Osteocyte (in vitro differentiated cells): ENCODE data around the gene ANKRD33. TPM values are rescaled to one million over a fixed set of nuclear protein-coding genes. Genes with fewer than 3 reads are reported as not detected.

ENCODE experiments used
- DNase-seq: peaks from one replicate; pipeline ENCODE4 v3.0.0; 2021; ENCODE audit warnings: mixed read lengths; ENCODE audit not compliant: unreplicated experiment; ENCODE audit errors: extremely low spot score
- H3K27ac Mint-ChIP-seq: one replicate; pipeline ENCODE4 v1.8.0; 2021; ENCODE audit warnings: mild to moderate bottlenecking, mixed read lengths; ENCODE audit not compliant: unreplicated experiment
- H3K27me3 Mint-ChIP-seq: one replicate; pipeline ENCODE4 v1.8.0; 2021; ENCODE audit warnings: mixed read lengths; ENCODE audit not compliant: unreplicated experiment
- H3K36me3 Mint-ChIP-seq: one replicate; pipeline ENCODE4 v1.8.0; 2021; ENCODE audit warnings: mixed read lengths; ENCODE audit not compliant: unreplicated experiment
- H3K4me1 Mint-ChIP-seq: one replicate; pipeline ENCODE4 v1.8.0; 2021; ENCODE audit warnings: mixed read lengths; ENCODE audit not compliant: unreplicated experiment
- H3K4me3 Mint-ChIP-seq: one replicate; pipeline ENCODE4 v1.8.0; 2021; ENCODE audit warnings: mild to moderate bottlenecking, moderate library complexity, mixed read lengths; ENCODE audit not compliant: unreplicated experiment
- H3K9me3 Mint-ChIP-seq: one replicate; pipeline ENCODE4 v1.8.0; 2021; ENCODE audit warnings: mixed read lengths; ENCODE audit not compliant: unreplicated experiment
- CTCF ChIP-seq: fragments of 200-600 bp; sonication (generic); IDR thresholded peaks from 2 replicates; pipeline ENCODE4 v1.5.0; 2021; ENCODE audit warnings: antibody characterized with exemption, mild to moderate bottlenecking, moderate library complexity
- total RNA-seq: library from RNA; stranded (reverse); gene quantifications from 2 replicates; pipeline ENCODE4 v1.2.1, GENCODE V29; 2021

Gene ANKRD33
- total RNA-seq, 1 donor from 2014 or later, result not detected

GRCh38 chr12:51850965-51851299 lies 37.0 kb upstream of the ANKRD33 start:
- H3K9me3 Mint-ChIP-seq, result no peaks in the 10 kb centered on the region
- H3K4me3 Mint-ChIP-seq, result no peak overlapping the region

GRCh38 chr12:51851413-51852124 lies 36.3 kb upstream of the ANKRD33 start:
- DNase-seq, result no peak
- H3K4me1 Mint-ChIP-seq, result peaks cover 22% of the 10 kb centered on the region
- no peaks in the 10 kb centered on the region for H3K9me3 Mint-ChIP-seq
- no peaks in the 10 kb centered on the region for H3K36me3 Mint-ChIP-seq
- no peak overlapping the region for H3K27ac Mint-ChIP-seq
- H3K4me3 Mint-ChIP-seq, result no peak overlapping the region
- TF ChIP-seq CTCF, result no peak
- H3K27me3 Mint-ChIP-seq, result peaks cover 25% of the 10 kb centered on the region

More at GRCh38 chr12:51850965-51851299, 37.0 kb upstream of the ANKRD33 start:
- DNase-seq, result no peak
- Mint-ChIP-seq H3K4me1 (peaks cover 16% of the 10 kb centered on the region), H3K27ac (no peak overlapping the region), H3K36me3 (no peaks in the 10 kb centered on the region), H3K27me3 (peaks cover 24% of the 10 kb centered on the region)
- no peak for TF ChIP-seq CTCF

- no peak overlapping the region for H3K27ac Mint-ChIP-seq
Measured at GRCh38 chr12:51852404-51853137, 35.3 kb upstream of the ANKRD33 start.

GRCh38 chr12:51855586-51856428 lies 32.1 kb upstream of the ANKRD33 start:
- H3K36me3 Mint-ChIP-seq, result no peaks in the 10 kb centered on the region

More at GRCh38 chr12:51852404-51853137, 35.3 kb upstream of the ANKRD33 start:
- peaks cover 19% of the 10 kb centered on the region for H3K4me1 Mint-ChIP-seq
- peaks cover 30% of the 10 kb centered on the region for H3K27me3 Mint-ChIP-seq
- no peak for DNase-seq
- no peak overlapping the region for H3K4me3 Mint-ChIP-seq
- no peaks in the 10 kb centered on the region for H3K36me3 Mint-ChIP-seq
- no peaks in the 10 kb centered on the region for H3K9me3 Mint-ChIP-seq
- no peak for TF ChIP-seq CTCF

More at GRCh38 chr12:51855586-51856428, 32.1 kb upstream of the ANKRD33 start:
- H3K4me3 Mint-ChIP-seq, result peak overlapping the region; percentile 43
- H3K27ac Mint-ChIP-seq, result no peak overlapping the region
- no peaks in the 10 kb centered on the region for H3K9me3 Mint-ChIP-seq
- no peak for TF ChIP-seq CTCF
- H3K27me3 Mint-ChIP-seq, result peaks cover 29% of the 10 kb centered on the region
- peaks cover 16% of the 10 kb centered on the region for H3K4me1 Mint-ChIP-seq
- no peak for DNase-seq
